ENCODE data around the gene CXCR5.

CXCR5 gene

GRCh38 chr11:118899706-118900360 is 16.1 kb downstream of the CXCR5 start:
- DNase-seq, result no peak

- no peak for DNase-seq
Measured at GRCh38 chr11:118900535-118901384, 17.1 kb downstream of the CXCR5 start.

- no peak for DNase-seq
Measured at GRCh38 chr11:118901494-118902335, 18.0 kb downstream of the CXCR5 start.

- DNase-seq, result no peak
Measured at GRCh38 chr11:118902336-118903203, 18.9 kb downstream of the CXCR5 start.

DNA sequence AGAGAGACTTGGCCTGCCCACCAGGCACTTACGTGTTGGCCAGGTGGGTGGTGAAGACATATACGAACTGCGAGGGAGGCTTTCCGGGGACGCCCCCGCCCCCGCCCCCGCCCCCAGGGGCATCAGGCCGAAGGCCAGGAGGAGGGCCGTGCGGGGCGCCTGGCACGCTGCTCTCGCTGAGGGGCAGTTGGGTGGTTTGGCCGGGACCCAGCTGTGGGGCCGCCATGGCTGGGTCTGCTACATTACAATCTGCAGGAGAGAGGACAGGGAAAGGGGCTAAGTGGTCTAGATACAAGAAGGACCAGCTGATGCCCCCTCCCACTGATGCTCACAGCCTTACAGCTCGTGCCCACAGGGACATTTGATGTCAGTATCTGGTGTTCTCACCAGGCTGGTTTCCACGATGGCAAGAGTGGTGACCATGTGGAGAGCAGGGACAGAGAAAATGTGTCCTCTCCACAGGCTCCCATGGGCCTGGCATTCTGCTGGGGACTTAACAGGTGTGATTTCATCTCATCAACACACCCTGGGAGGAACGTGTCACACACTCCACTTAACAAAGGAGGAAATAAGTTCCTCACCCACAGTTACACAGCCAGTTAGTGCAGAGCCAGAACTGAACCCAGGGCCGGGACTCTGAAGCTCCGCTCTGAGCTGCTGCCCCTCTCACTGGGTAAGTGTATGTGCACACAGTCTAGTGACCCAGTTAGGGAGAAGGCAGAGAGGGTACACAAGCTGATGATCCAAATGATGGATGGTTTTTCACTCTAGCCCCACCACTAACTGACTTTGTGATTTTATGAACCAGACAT is 19.7 kb downstream of the CXCR5 start:
- no peak for DNase-seq

DNA sequence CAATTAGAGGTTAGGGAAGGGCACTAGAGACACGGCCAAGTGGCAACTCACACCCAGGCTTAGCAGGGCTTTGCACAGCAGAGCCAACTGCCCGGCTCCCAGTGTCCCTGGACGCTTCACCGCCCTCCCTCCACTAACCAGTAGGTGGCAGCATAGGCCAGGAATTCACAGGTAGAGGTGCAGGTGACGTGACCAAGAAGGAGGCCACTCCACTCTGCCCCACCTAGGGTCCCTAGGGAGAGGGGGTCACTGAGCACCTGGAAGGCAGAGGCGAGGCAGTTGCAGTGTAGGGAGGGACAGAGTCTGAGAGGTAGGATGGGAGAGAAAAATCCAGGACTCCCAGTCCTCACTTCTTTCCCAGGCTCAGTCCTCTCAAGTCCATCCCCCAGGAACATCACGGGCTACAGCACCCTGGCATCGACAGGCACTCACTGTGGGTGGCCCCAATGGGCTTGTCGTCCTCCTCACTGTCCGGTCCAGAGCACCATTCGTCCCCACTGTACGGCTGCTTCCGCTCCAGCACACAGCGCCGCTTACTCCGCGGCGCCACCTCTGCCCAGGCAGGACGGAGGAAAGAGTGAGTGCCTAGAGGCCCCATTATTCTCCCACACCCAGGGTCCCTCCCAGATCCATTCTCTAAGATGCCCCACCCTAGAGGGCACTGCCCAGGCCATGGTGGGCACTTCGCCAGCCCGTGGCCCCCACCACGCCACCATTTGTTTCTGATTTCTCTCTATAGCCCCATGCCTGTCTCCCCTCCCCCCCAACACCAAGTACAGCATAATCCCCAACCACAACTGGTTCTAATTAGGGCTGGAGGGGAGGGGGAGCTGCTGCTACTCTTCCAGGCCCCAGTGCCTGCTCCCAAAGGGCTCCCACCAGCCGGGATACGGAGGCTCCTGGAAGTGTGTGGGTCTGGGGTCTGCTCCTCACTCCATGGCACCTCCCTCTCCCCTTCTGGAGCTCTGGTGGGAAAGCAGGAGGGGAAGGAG is 23.7 kb downstream of the CXCR5 start:
- DNase-seq, result no peak

GRCh38 chr11:118908264-118908663 is 24.6 kb downstream of the CXCR5 start:
- no peak for DNase-seq

DNA sequence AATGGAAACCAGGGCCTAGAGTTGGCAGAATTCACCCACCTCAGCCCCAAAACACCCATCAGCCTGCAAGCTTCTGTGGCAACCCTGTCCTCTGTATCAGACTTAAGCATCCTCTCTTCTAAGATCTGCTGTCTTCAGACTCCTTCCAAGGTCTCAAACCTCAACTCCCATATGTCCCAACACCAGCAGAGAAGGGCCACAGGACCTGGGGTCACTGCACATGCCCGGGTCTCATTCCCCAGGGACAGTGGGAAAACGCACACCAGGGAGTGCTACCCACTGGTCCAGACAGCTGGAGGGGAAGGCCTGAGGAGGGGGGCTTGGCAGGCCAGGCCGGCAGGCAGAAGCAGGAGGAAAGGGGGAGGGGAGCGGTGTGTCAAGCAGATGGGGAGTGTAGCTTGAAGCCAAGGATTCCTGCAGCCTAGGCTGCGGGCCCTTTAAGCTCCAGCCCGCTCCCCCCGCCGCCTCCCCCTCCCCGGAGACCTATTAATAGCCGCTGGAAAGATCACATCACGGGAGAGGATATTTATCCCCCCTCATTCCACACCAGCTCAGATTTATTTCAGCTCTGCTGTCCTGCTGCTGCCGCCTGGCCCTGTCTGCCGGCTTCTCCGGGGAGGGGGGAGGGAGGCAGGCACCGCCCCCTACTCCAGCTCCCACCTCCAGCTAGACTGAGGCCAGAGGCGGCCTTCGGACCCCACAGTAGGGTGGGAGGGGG is 25.4 kb downstream of the CXCR5 start:
- peak; percentile 92 for DNase-seq

DNA sequence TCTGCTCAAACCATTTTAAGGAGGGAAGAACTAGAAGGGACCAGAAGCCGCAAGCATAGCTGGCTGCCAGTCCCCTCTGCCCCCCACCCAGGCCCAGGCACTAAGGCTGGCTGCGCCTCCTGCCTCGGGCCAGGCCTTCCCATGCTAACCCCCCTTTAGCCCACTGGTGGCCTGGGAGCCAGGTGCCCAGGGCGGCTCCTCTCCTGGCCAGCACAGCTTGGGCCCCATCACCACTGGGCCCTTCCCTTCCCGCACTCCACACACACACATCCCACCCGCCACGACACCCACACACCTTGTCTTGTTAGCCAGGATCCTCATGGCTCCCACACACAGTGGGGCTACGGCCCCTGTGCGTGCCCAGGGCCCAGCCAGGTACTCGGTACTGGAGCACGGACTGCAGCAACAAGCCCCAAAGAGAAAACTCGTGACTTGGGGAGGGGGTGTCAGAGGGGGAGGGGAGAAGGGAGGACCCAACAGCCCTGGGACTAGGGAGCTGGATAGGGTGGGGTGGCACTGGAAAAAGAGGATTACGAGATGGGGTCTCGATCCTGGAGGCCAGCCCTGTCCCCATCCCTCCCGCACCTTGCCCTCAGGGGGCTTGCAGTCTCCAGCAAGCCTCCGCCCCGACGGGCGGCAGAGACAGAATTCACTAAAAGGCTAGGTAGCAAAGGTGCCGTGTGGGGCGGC is 26.1 kb downstream of the CXCR5 start:
- no peak for DNase-seq

- DNase-seq, result no peak
Measured at GRCh38 chr11:118910309-118911112, 26.8 kb downstream of the CXCR5 start.

GRCh38 chr11:118911113-118911879 is 27.6 kb downstream of the CXCR5 start:
- DNase-seq, result no peak

DNA sequence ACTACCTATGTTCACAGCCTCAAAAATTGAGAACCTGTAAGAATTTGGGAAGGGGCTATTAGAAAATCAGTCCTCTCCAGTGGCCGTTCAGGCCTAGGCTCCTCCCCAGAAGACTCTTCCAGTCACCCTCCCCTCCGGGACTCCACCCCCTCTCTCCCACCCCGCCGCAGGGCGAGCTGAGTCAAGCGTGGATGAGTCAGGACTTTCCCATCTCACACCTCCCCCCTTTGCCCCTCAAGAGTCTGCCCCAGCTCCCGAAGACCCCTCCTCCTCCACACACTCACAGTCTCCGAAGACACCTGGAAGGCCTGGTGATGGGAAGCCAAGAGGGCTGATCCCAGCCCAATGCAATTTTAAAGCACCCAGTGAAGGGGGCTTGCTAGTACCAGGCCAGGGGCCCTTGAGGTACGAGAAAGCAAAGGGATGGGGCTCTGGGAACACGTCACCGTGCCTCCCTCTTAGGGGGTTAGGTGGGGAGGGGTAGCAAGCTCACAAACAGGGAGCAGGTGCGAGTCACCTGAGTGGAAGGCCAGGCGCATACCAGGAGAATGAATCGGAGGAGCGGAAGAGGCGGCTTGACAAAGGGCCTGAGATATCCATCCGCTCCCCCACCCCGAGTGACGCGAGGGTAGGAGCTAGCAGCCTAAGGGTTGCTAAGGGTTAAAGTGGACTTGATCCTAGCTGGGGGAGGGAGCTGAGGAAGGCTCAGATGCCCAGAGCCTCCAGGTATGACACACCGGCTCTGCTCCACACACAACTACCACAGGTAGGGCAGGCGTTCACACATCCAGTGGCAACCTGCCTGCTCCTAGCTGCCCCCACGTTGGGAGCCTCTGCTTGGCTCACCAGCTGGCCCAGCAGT is 28.4 kb downstream of the CXCR5 start:
- DNase-seq, result no peak

DNA sequence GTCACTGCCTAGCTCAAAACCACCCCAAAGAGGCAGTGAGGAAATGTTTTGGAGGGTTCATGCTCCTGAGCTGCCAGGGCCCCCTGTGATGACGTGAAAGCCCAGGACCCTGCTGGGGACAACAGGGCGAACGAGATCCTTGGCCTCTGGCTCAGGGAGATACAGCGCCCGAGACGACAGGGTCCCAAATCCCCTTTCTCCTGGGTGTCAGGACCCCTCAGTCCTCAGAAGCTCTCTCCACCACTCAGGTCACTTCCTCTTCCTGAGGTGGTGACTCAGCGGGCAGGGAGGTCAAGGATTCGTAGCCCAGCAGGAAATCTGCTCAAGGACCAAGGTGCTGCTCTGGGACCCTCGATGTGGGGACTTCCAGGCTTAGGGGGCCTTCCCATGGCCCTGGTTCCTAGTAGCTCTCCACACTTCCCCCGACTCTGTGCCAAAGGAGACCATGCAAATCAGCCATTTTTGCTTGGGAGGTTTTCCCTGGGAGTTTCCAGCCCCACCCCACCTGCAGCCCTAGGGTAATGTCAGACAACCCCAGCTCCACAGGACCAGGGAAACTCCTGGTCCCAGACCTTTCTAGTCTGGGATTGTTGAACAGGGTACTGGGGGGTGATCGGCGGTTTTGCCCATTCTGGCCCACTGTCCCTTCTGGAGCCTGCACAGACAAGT is 29.2 kb downstream of the CXCR5 start:
- no peak for DNase-seq

DNA sequence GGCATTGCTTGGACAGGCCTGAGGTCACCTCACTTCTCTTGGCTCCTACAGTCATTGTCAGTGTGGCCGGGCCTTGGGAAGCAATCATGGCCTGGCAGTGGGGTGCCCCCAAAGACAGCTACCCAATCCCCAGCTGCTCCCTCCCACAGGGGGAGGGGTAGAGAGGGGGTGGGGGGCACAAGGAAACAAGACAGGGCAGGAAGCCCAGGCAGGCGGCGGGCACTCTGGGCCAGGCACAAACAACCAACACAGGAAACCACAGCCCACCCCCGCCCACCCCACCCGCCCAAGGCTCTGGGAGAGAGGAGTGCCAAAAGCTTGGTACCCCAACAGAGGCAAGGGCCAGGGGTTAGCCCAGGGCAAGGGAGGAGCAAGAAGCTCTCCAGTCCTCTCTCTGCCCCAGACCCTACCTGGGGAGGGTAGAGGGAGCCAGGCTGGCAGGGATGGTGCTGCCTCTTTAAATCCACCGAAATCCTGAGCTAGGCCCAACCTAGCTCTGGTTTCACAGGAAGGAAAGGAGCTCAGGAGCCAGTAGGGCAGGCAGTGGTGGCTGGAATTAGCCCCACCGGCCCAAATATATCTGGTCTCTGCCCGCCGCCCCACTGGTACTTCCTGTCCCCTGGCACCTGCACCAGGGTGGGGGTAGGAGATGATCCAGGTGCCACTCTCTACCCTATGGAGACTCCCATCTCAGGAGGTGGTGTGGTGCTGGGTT is 29.9 kb downstream of the CXCR5 start:
- no peak for DNase-seq

All from NCI-H524 treated with DMSO at 0.1 percent for 48 hours (cell line).